ENCODE data around the gene SCTR. TPM values are rescaled to one million over a fixed set of nuclear protein-coding genes. Genes with fewer than 3 reads are reported as not detected.

SCTR gene
- polyA plus RNA-seq, 3 donors = not detected

GRCh38 chr2:119544075-119544938 lies 20.0 kb upstream of the SCTR start, which contains the start of gene CFAP221:
Gene CFAP221, plus strand, starts transcription at chr2:119544449. Its CDS starts 1,683 bp downstream, at chr2:119546132.
- Histone ChIP-seq H3K4me1 (ENCODE audit: control insufficient read depth in 1 of 2, insufficient read depth in 2 of 2, low read length in 2 of 2) (peaks cover 0 to 8% of the 10 kb centered on the region in 2 donors), H3K36me3 (replicated peaks in 1 of 2; ENCODE audit: control insufficient read depth in 1 of 2, insufficient read depth in 2 of 2, low read length in 2 of 2) (no peaks in the 10 kb centered on the region), H3K4me3 (replicated peaks in 1 of 3; ENCODE audit: low read depth in 2 of 3, low read length in 3 of 3) (peak within 1 kb of the TSS in 2 of 3 experiments; percentile 38 to 60), H3K9me3 (replicated peaks in 1 of 2; ENCODE audit: control insufficient read depth in 1 of 2, insufficient read depth in 1 of 2, low read length in 2 of 2) (peaks cover 0 to 5% of the 10 kb centered on the region in 2 donors), H3K79me2 (ENCODE audit: insufficient read depth, low read length) (no peaks in the 10 kb centered on the region), H3K9ac (ENCODE audit: insufficient read depth, low read length, poor library complexity, severe bottlenecking) (peak within 1 kb of the TSS; percentile 51), H3K27me3 (ENCODE audit: control insufficient read depth in 2 of 2, insufficient read depth in 2 of 2, low read length in 2 of 2) (peaks cover 46 to 52% of the 10 kb centered on the region in 2 donors), H2AFZ (ENCODE audit: insufficient read depth, low read depth, low read length, poor library complexity, severe bottlenecking) (peak within 1 kb of the TSS; percentile 65), H4K20me1 (ENCODE audit: insufficient read depth, low read length) (no peaks in the 10 kb centered on the region), H3K27ac (ENCODE audit: low read depth in 1 of 2, low read length in 2 of 2) (no peak within 1 kb of the TSS), H3K4me2 (replicated peaks; ENCODE audit: extremely low read depth, low read length, poor library complexity, severe bottlenecking) (peak within 1 kb of the TSS; percentile 76)
- H3K4me1 Mint-ChIP-seq = peaks cover 4% of the 10 kb centered on the region
- peaks cover 52 to 60% (median 54%) of the 10 kb centered on the region in 3 donors for H3K27me3 Mint-ChIP-seq (ENCODE audit: low read depth in 3 of 3)
- H3K36me3 Mint-ChIP-seq = peaks cover 0 to 7% of the 10 kb centered on the region in 2 donors
- peak within 1 kb of the TSS; percentile 73 to 89 for H3K4me3 Mint-ChIP-seq
- TF ChIP-seq, protein P1, sequence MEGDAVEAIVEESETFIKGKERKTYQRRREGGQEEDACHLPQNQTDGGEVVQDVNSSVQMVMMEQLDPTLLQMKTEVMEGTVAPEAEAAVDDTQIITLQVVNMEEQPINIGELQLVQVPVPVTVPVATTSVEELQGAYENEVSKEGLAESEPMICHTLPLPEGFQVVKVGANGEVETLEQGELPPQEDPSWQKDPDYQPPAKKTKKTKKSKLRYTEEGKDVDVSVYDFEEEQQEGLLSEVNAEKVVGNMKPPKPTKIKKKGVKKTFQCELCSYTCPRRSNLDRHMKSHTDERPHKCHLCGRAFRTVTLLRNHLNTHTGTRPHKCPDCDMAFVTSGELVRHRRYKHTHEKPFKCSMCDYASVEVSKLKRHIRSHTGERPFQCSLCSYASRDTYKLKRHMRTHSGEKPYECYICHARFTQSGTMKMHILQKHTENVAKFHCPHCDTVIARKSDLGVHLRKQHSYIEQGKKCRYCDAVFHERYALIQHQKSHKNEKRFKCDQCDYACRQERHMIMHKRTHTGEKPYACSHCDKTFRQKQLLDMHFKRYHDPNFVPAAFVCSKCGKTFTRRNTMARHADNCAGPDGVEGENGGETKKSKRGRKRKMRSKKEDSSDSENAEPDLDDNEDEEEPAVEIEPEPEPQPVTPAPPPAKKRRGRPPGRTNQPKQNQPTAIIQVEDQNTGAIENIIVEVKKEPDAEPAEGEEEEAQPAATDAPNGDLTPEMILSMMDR (IDR thresholded peaks at IDR 0.05) = no peak
- peak; percentile 14 to 26 (median 15) for DNase-seq
- H3K9me3 Mint-ChIP-seq = peaks cover 0 to 25% (median 10%) of the 10 kb centered on the region in 7 donors
- 5% methylated on average over 84 of the region's 89 CpGs for WGBS (ENCODE audit: insufficient coverage)
- intact Hi-C loops (cut with micrococcal nuclease) = no loop called here
- H3K27ac Mint-ChIP-seq = peak within 1 kb of the TSS in 1 of 7 donors; percentile 10

GRCh38 chr2:119541476-119541875 lies 17.2 kb upstream of the SCTR start:
- WGBS (ENCODE audit: insufficient coverage) = no CpG with 5 or more reads among the region's 2 CpGs
- Histone ChIP-seq H3K4me3 (replicated peaks in 1 of 3; ENCODE audit: low read depth in 2 of 3, low read length in 3 of 3) (no peak overlapping the region), H3K4me2 (replicated peaks; ENCODE audit: extremely low read depth, low read length, poor library complexity, severe bottlenecking) (no peak overlapping the region), H3K9ac (ENCODE audit: insufficient read depth, low read length, poor library complexity, severe bottlenecking) (no peak overlapping the region), H3K27me3 (ENCODE audit: control insufficient read depth in 2 of 2, insufficient read depth in 2 of 2, low read length in 2 of 2) (peaks cover 40 to 48% of the 10 kb centered on the region in 2 donors), H3K9me3 (replicated peaks in 1 of 2; ENCODE audit: control insufficient read depth in 1 of 2, insufficient read depth in 1 of 2, low read length in 2 of 2) (peaks cover 3 to 5% of the 10 kb centered on the region in 2 donors), H3K79me2 (ENCODE audit: insufficient read depth, low read length) (no peaks in the 10 kb centered on the region), H3K4me1 (ENCODE audit: control insufficient read depth in 1 of 2, insufficient read depth in 2 of 2, low read length in 2 of 2) (peaks cover 0 to 8% of the 10 kb centered on the region in 2 donors), H3K36me3 (replicated peaks in 1 of 2; ENCODE audit: control insufficient read depth in 1 of 2, insufficient read depth in 2 of 2, low read length in 2 of 2) (no peaks in the 10 kb centered on the region), H3K27ac (ENCODE audit: low read depth in 1 of 2, low read length in 2 of 2) (no peak overlapping the region), H2AFZ (ENCODE audit: insufficient read depth, low read depth, low read length, poor library complexity, severe bottlenecking) (no peak overlapping the region), H4K20me1 (ENCODE audit: insufficient read depth, low read length) (no peaks in the 10 kb centered on the region)
- DNase-seq = no peak
- Mint-ChIP-seq H3K36me3 (peaks cover 0 to 7% of the 10 kb centered on the region in 2 donors), H3K27me3 (ENCODE audit: low read depth in 3 of 3) (peaks cover 40 to 49% (median 46%) of the 10 kb centered on the region in 3 donors), H3K9me3 (peaks cover 0 to 27% (median 11%) of the 10 kb centered on the region in 7 donors), H3K27ac (no peak overlapping the region), H3K4me1 (peaks cover 4% of the 10 kb centered on the region), H3K4me3 (no peak overlapping the region)
- TF ChIP-seq, protein P1 (IDR thresholded peaks at IDR 0.05) = no peak
- intact Hi-C loops (cut with micrococcal nuclease) = no loop called here

Measured in CD14-positive monocyte (primary cell).